Tibial nerve (tissue), 3 donors: ENCODE results near the gene PMF1.

ENCODE experiments used
- POLR2A ChIP-seq, 2 donors: fragments of 450-650 bp; IDR thresholded peaks; one replicate each; pipeline ENCODE4 v1.6.1; 2017; ENCODE audit warnings: antibody characterized with exemption in 2 of 2, mild to moderate bottlenecking in 2 of 2, moderate library complexity in 2 of 2
- TF ChIP-seq, protein P1 (sequence below), 5 experiments: fragments of 200-600 bp in 3 of 5; fragments of 450-650 bp in 2 of 5; sonication (generic) in 3 of 5; IDR thresholded peaks; one replicate each; pipeline ENCODE4 v1.5.1; 2016 to 2019; ENCODE audit warnings: antibody characterized with exemption in 5 of 5, mild to moderate bottlenecking in 3 of 5, moderate library complexity in 2 of 5

DNA sequence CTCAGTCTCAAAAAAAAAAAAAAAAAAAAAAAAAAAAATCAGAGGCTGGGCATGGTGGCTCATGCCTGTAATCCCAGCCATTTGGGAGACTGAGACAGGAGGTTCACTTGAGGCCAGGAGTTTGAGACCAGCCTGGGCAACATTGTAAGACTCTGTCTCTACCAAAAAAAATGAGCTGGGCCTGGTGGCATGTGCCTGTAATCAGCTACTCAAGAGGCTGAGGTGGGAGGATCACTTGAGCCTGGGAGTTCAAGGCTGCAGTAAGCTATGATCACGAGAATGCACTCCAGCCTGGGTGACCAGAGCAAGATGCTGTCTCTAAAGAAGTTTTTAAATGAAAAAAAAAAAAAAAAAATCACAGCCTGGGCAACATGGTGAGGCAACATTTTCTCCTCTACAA, 49.1 kb upstream of the PMF1 start:
- TF ChIP-seq, protein P1, sequence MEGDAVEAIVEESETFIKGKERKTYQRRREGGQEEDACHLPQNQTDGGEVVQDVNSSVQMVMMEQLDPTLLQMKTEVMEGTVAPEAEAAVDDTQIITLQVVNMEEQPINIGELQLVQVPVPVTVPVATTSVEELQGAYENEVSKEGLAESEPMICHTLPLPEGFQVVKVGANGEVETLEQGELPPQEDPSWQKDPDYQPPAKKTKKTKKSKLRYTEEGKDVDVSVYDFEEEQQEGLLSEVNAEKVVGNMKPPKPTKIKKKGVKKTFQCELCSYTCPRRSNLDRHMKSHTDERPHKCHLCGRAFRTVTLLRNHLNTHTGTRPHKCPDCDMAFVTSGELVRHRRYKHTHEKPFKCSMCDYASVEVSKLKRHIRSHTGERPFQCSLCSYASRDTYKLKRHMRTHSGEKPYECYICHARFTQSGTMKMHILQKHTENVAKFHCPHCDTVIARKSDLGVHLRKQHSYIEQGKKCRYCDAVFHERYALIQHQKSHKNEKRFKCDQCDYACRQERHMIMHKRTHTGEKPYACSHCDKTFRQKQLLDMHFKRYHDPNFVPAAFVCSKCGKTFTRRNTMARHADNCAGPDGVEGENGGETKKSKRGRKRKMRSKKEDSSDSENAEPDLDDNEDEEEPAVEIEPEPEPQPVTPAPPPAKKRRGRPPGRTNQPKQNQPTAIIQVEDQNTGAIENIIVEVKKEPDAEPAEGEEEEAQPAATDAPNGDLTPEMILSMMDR (IDR thresholded peaks at IDR 0.05) = no peak
- TF ChIP-seq POLR2A (IDR thresholded peaks at IDR 0.05) = no peak
